ENCODE results near the gene TOP2A.

The TOP2A gene

GRCh38 chr17:40417609-40418427 is at the start of gene TOP2A:
Gene TOP2A (minus strand): TSS chr17:40417896. CDS start chr17:40417791, 105 bp downstream.
- peak; percentile 100 for DNase-seq (ENCODE audit: low read depth, low spot score)

GRCh38 chr17:40467281-40467867 is 49.7 kb upstream of the TOP2A start:
- no peak for DNase-seq (ENCODE audit: low read depth, low spot score)

GRCh38 chr17:40466298-40466971 is 48.7 kb upstream of the TOP2A start:
- no peak for DNase-seq (ENCODE audit: low read depth, low spot score)

GRCh38 chr17:40464392-40464855 is 46.7 kb upstream of the TOP2A start:
- DNase-seq (ENCODE audit: low read depth, low spot score) = no peak

- DNase-seq (ENCODE audit: low read depth, low spot score) = peak; percentile 49
Measured at GRCh38 chr17:40463122-40463550, 45.4 kb upstream of the TOP2A start.

GRCh38 chr17:40462343-40463121 is 44.8 kb upstream of the TOP2A start:
- DNase-seq (ENCODE audit: low read depth, low spot score) = no peak

- no peak for DNase-seq (ENCODE audit: low read depth, low spot score)
Measured at GRCh38 chr17:40461732-40462342, 44.1 kb upstream of the TOP2A start.

GRCh38 chr17:40460968-40461731 is 43.5 kb upstream of the TOP2A start:
- DNase-seq (ENCODE audit: low read depth, low spot score) = no peak

GRCh38 chr17:40460604-40460967 is 42.9 kb upstream of the TOP2A start:
- no peak for DNase-seq (ENCODE audit: low read depth, low spot score)

- no peak for DNase-seq (ENCODE audit: low read depth, low spot score)
Measured at GRCh38 chr17:40459636-40460603, 42.2 kb upstream of the TOP2A start.

- DNase-seq (ENCODE audit: low read depth, low spot score) = no peak
Measured at GRCh38 chr17:40458851-40459482, 41.3 kb upstream of the TOP2A start.

- no peak for DNase-seq (ENCODE audit: low read depth, low spot score)
Measured at GRCh38 chr17:40457964-40458791, 40.5 kb upstream of the TOP2A start.

- DNase-seq (ENCODE audit: low read depth, low spot score) = no peak
Measured at GRCh38 chr17:40457369-40457768, 39.7 kb upstream of the TOP2A start.

- no peak for DNase-seq (ENCODE audit: low read depth, low spot score)
Measured at GRCh38 chr17:40456396-40456951, 38.8 kb upstream of the TOP2A start.

GRCh38 chr17:40454613-40454995 is 36.9 kb upstream of the TOP2A start:
- peak; percentile 32 for DNase-seq (ENCODE audit: low read depth, low spot score)

GRCh38 chr17:40453881-40454612 is 36.4 kb upstream of the TOP2A start:
- peak; percentile 60 for DNase-seq (ENCODE audit: low read depth, low spot score)

- no peak for DNase-seq (ENCODE audit: low read depth, low spot score)
Measured at GRCh38 chr17:40452921-40453378, 35.3 kb upstream of the TOP2A start.

All from ELF-1 (cell line).